GM12878 (cell line): ENCODE data around the gene RAB40B. TPM values are rescaled to one million over a fixed set of nuclear protein-coding genes. Genes with fewer than 3 reads are reported as not detected.

Experiments
- ATAC-seq: fragments of 200-7000 bp; cut with Tn5 transposase; 3 replicates; pipeline ENCODE4 v1.9.1; 2020; ENCODE audit warnings: mild to moderate bottlenecking, moderate library complexity
- BruUV-seq: library from RNA; stranded (reverse); fragments of 400-500 nt; replicated peaks from 2 replicates; lab custom pipeline; 2021; lab: Mats Ljungman, UMichigan
- CTCF ChIA-PET: fragments of 300-600 bp; sonication (Branson Sonifier 250); formaldehyde crosslinking; extraction: SDS; loops from one replicate; lab custom pipeline; 2021; ENCODE audit warnings: inconsistent platforms; lab: Yijun Ruan, JAX
- POLR2A ChIA-PET: fragments of 350-600 bp; formaldehyde crosslinking; extraction: SDS; loops from one replicate; lab custom pipeline; 2021; ENCODE audit warnings: inconsistent platforms; lab: Charles Lee
- RAD21 ChIA-PET: fragments of 300-600 bp; sonication (Branson Sonifier 250); formaldehyde crosslinking; loops from one replicate; lab custom pipeline; 2023; ENCODE audit warnings: antibody characterized with exemption; ENCODE audit not compliant: unreplicated experiment; lab: Charles Lee
- SMC1A ChIA-PET: fragments of 300-600 bp; sonication (Branson Sonifier 250); formaldehyde crosslinking; loops from one replicate; lab custom pipeline; 2023; ENCODE audit not compliant: unreplicated experiment, uncharacterized antibody; lab: Charles Lee
- DNase-seq: peaks from one replicate; pipeline ENCODE4 v3.0.0-alpha.2; 2011; ENCODE audit warnings: low read depth, low spot score
- FAIRE-seq: peaks from 3 replicates; lab custom pipeline; 2011; peaks lifted over from hg19 to GRCh38; lab: Jason Lieb, UNC
- H2AFZ ChIP-seq: 2 replicates; pipeline ENCODE4 v1.6.0; 2011; ENCODE audit warnings: low read depth, low read length, control low read depth; ENCODE audit not compliant: control insufficient read depth
- H3K27ac ChIP-seq: 2 replicates; pipeline ENCODE4 v1.5.1; 2011; ENCODE audit warnings: control low read depth; ENCODE audit not compliant: control insufficient read depth, insufficient read depth
- H3K27me3 ChIP-seq, 2 experiments: replicated peaks in 1 of 2; 2 replicates each; pipeline versions ENCODE4 v1.6.0 to v1.6.1; 2011; ENCODE audit warnings: low read length in 1 of 2; ENCODE audit not compliant: control insufficient read depth in 2 of 2, insufficient read depth in 2 of 2
- H3K36me3 ChIP-seq, 2 experiments: 2 replicates each; pipeline ENCODE4 v1.5.1; 2011; ENCODE audit warnings: low read length in 1 of 2; ENCODE audit not compliant: control insufficient read depth in 2 of 2, insufficient read depth in 2 of 2
- H3K4me1 ChIP-seq: 2 replicates; pipeline ENCODE4 v1.6.1; 2011; ENCODE audit warnings: mild to moderate bottlenecking, low read length, moderate library complexity, mixed read lengths; ENCODE audit not compliant: control insufficient read depth, insufficient read depth
- H3K4me2 ChIP-seq: 2 replicates; pipeline ENCODE4 v1.6.0; 2011; ENCODE audit warnings: control low read depth; ENCODE audit not compliant: control insufficient read depth, insufficient read depth
- H3K4me3 ChIP-seq: fragments of 200-600 bp; sonication (generic); 2 replicates; pipeline ENCODE4 v1.5.1; 2016
- H3K79me2 ChIP-seq: 2 replicates; pipeline ENCODE4 v1.6.0; 2011; ENCODE audit warnings: low read length; ENCODE audit not compliant: control insufficient read depth, insufficient read depth
- H3K9ac ChIP-seq: 2 replicates; pipeline ENCODE4 v1.8.0; 2011; ENCODE audit warnings: low read length, control low read depth, mixed read lengths; ENCODE audit not compliant: control insufficient read depth, insufficient read depth
- H3K9me3 ChIP-seq: replicated peaks from 3 replicates; pipeline ENCODE4 v1.5.1; 2011; ENCODE audit warnings: mild to moderate bottlenecking, low read length; ENCODE audit not compliant: control insufficient read depth, insufficient read depth
- H4K20me1 ChIP-seq: 2 replicates; pipeline ENCODE4 v1.6.0; 2011; ENCODE audit not compliant: control insufficient read depth, insufficient read depth
- ATF2 ChIP-seq: IDR thresholded peaks from 2 replicates; pipeline ENCODE4 v1.6.1; 2012; ENCODE audit warnings: low read length, inconsistent platforms
- BCLAF1 ChIP-seq: fragments of 450-650 bp; IDR thresholded peaks from 2 replicates; pipeline ENCODE4 v1.6.1; 2017; ENCODE audit warnings: antibody characterized with exemption, mild to moderate bottlenecking, moderate library complexity
- CEBPB ChIP-seq, 2 experiments: fragments of 150-350 bp in 1 of 2; IDR thresholded peaks; 2 replicates each; pipeline ENCODE4 v1.6.1; 2012 to 2014; ENCODE audit warnings: low read depth in 2 of 2, low read length in 2 of 2, borderline replicate concordance in 1 of 2, inconsistent platforms in 1 of 2
- CREM ChIP-seq: IDR thresholded peaks from 2 replicates; pipeline ENCODE4 v1.6.1; 2014; ENCODE audit warnings: antibody characterized with exemption, low read depth
- GATAD2B ChIP-seq: fragments of 450-650 bp; conservative IDR thresholded peaks from 2 replicates; pipeline ENCODE4 v1.6.1; 2017; ENCODE audit warnings: low read depth, mild to moderate bottlenecking, moderate library complexity
- KLF5 ChIP-seq: fragments of 450-650 bp; IDR thresholded peaks from 2 replicates; pipeline ENCODE4 v1.6.1; 2014; ENCODE audit warnings: mild to moderate bottlenecking; ENCODE audit not compliant: partially characterized antibody
- LARP7 ChIP-seq: fragments of 450-650 bp; IDR thresholded peaks from 2 replicates; pipeline ENCODE4 v1.6.1; 2017; ENCODE audit warnings: mild to moderate bottlenecking
- MYB ChIP-seq: fragments of 150-350 bp; IDR thresholded peaks from 2 replicates; pipeline ENCODE4 v1.6.1; 2014; ENCODE audit warnings: mild to moderate bottlenecking, low read depth, low read length, borderline replicate concordance
- NFXL1 ChIP-seq: fragments of 450-650 bp; IDR thresholded peaks from 2 replicates; pipeline ENCODE4 v1.6.1; 2017; ENCODE audit warnings: antibody characterized with exemption, mild to moderate bottlenecking, borderline replicate concordance
- NFYA ChIP-seq: IDR thresholded peaks from 2 replicates; pipeline ENCODE4 v1.6.1; 2011; ENCODE audit warnings: low read depth, mild to moderate bottlenecking, low read length, improper control_type of control experiment, borderline replicate concordance
- NR2F1 ChIP-seq: fragments of 450-650 bp; conservative IDR thresholded peaks from 2 replicates; pipeline ENCODE4 v1.6.1; 2017; ENCODE audit warnings: mild to moderate bottlenecking
- PBX3 ChIP-seq: IDR thresholded peaks from 2 replicates; pipeline ENCODE4 v1.6.1; 2011; ENCODE audit warnings: mild to moderate bottlenecking, low read depth, low read length, moderate library complexity; ENCODE audit not compliant: insufficient replicate concordance
- SMAD5 ChIP-seq: IDR thresholded peaks from 2 replicates; pipeline ENCODE4 v1.6.1; 2016; ENCODE audit warnings: antibody characterized with exemption, low read depth
- SP1 ChIP-seq: IDR thresholded peaks from one replicate; pipeline ENCODE4 v1.6.1; 2011; ENCODE audit warnings: low read depth, low read length
- WGBS: methylation state at CpG from one replicate; pipeline ENCODE4 v1.1.6; 2016; ENCODE audit warnings: low lambda C conversion rate; ENCODE audit not compliant: insufficient replicate concordance, insufficient coverage; ENCODE audit errors: missing lambda C conversion rate; 5-methylcytosine and 5-hydroxymethylcytosine counted together
- in situ Hi-C: fragments of 300-500 bp; cut with MboI; formaldehyde crosslinking; loops from 9 replicates; pipeline ENCODE4 v1.14.3; 2018; ENCODE audit warnings: mixed read lengths
- intact Hi-C: fragments of 100-400 bp; cut with micrococcal nuclease; formaldehyde crosslinking; loops from one replicate; pipeline ENCODE4 v1.14.2; 2022; ENCODE audit not compliant: unreplicated experiment
- polyA plus RNA-seq, 11 experiments: library from polyadenylated mRNA; depleted of rRNA in 4 of 11; unstranded in 6 of 11; stranded (reverse) in 5 of 11; fragments of >200 nt; fragmentation: Nextera tagmentation in 4 of 11; fragmentation: Illumina TruSeq in 1 of 11; extraction: Ambion mirVana in 4 of 11; extraction: Trizol in 1 of 11; gene quantifications; 1 replicate in 1 of 11; 2 replicates in 10 of 11; pipeline versions ENCODE4 v1.2.1 to v1.2.3, GENCODE V29; 2011 to 2016; ENCODE audit warnings: inconsistent platforms in 2 of 11, missing spikeins in 2 of 11, low read depth in 1 of 11
- total RNA-seq, 4 experiments: library from RNA; depleted of rRNA in 3 of 4; stranded (reverse); fragments of >200 nt in 3 of 4; fragmentation: Illumina TruSeq in 1 of 4; extraction: Trizol in 1 of 4; gene quantifications; 2 replicates each; pipeline versions ENCODE4 v1.2.1 to v1.2.3, GENCODE V29; 2013 to 2021

The RAB40B gene
- total and polyA plus RNA-seq, 10 of the 15 experiments (the other 5 are each of a cell fraction or from before 2014, with no cell fraction given) = 0.06 to 2.8 (median 1.4) TPM

- in situ Hi-C loops = no loop called here
- H2AFZ ChIP-seq = no peak overlapping the region; the same call in 1 of the 2 replicates
- no peaks in the 10 kb centered on the region for H3K79me2 ChIP-seq
- no peak overlapping the region for H3K4me2 ChIP-seq
- TF ChIP-seq BCLAF1 (no peak), NFYA (no peak), SP1 (no peak), MYB (no peak), NR2F1 (no peak), CEBPB (IDR thresholded peaks at IDR 0.05; ENCODE audit: borderline replicate concordance in 1 of 2, low read depth in 2 of 2, low read length in 2 of 2) (no peak), NFXL1 (no peak), PBX3 (no peak), CREM (no peak), ATF2 (no peak), KLF5 (no peak), GATAD2B (no peak), SMAD5 (no peak), LARP7 (no peak)
- ChIA-PET RAD21 (no interaction called here), POLR2A (no interaction called here), SMC1A (interaction anchor here (0.6 kb wide), 1 partner anchor 11 kb away, joined by 3 read pairs; no protein-coding TSS in a partner anchor), CTCF (no interaction called here)
- no peak overlapping the region for H3K9ac ChIP-seq
- H3K4me1 ChIP-seq = peaks cover 10% of the 10 kb centered on the region
- no peaks in the 10 kb centered on the region for H4K20me1 ChIP-seq
- H3K9me3 ChIP-seq = no peaks in the 10 kb centered on the region
- no peaks in the 10 kb centered on the region for H3K27me3 ChIP-seq
- no peak overlapping the region for H3K4me3 ChIP-seq
- no peaks in the 10 kb centered on the region for H3K36me3 ChIP-seq
- ATAC-seq = peak; percentile 29
- DNase-seq = no peak
- intact Hi-C loops = no loop called here
- H3K27ac ChIP-seq = no peak overlapping the region
- WGBS = 58% methylated on average over 4 of the region's 9 CpGs
- no TSS peak for BruUV-seq
- FAIRE-seq = no peak
Measured at GRCh38 chr17:82709024-82709675, 10.7 kb upstream of the RAB40B start.
